Tibial nerve (tissue), 4 donors: ENCODE data around the gene LAMC2. TPM values are rescaled to one million over a fixed set of nuclear protein-coding genes. Genes with fewer than 3 reads are reported as not detected.
A peak's percentile ranks its signal among the peaks of the same experiment; 100 is the strongest.

ENCODE experiments used
- DNase-seq, 2 donors: peaks; one replicate each; pipeline ENCODE4 v3.0.0-alpha.2; 2019; ENCODE audit warnings: low spot score in 2 of 2
- H3K27ac ChIP-seq, 4 donors: fragments of 200-600 bp; sonication (generic) in 3 of 4; one replicate each; pipeline ENCODE4 v1.5.1; 2017 to 2019; ENCODE audit warnings: mild to moderate bottlenecking in 1 of 4
- H3K27me3 ChIP-seq, 2 donors: fragments of 200-600 bp; sonication (generic) in 1 of 2; one replicate each; pipeline versions ENCODE4 v1.5.1 to v1.6.0; 2017 to 2019
- H3K36me3 ChIP-seq, 3 donors: fragments of 200-600 bp; sonication (generic); one replicate each; pipeline ENCODE4 v1.5.1; 2018 to 2019
- H3K4me1 ChIP-seq, 4 donors: fragments of 200-600 bp; sonication (generic) in 3 of 4; one replicate each; pipeline ENCODE4 v1.5.1; 2017 to 2019
- H3K4me3 ChIP-seq, 4 donors: fragments of 200-600 bp; sonication (generic) in 3 of 4; one replicate each; pipeline ENCODE4 v1.5.1; 2017 to 2019; ENCODE audit warnings: mild to moderate bottlenecking in 1 of 4, moderate library complexity in 1 of 4
- H3K9me3 ChIP-seq, 4 donors: fragments of 200-600 bp; sonication (generic) in 3 of 4; one replicate each; pipeline ENCODE4 v1.5.1; 2017 to 2019
- CTCF ChIP-seq, 5 experiments: fragments of 200-600 bp in 3 of 5; fragments of 450-650 bp in 2 of 5; sonication (generic) in 3 of 5; IDR thresholded peaks; one replicate each; pipeline ENCODE4 v1.5.1; 2016 to 2019; ENCODE audit warnings: antibody characterized with exemption in 5 of 5, mild to moderate bottlenecking in 3 of 5, moderate library complexity in 2 of 5
- EP300 ChIP-seq, 2 donors: sonication (generic); formaldehyde crosslinking; IDR thresholded peaks; one replicate each; pipeline ENCODE4 v1.6.1; 2017; ENCODE audit warnings: antibody characterized with exemption in 2 of 2, mild to moderate bottlenecking in 1 of 2
- POLR2A ChIP-seq, 2 donors: fragments of 450-650 bp; IDR thresholded peaks; one replicate each; pipeline ENCODE4 v1.6.1; 2017; ENCODE audit warnings: antibody characterized with exemption in 2 of 2, mild to moderate bottlenecking in 2 of 2, moderate library complexity in 2 of 2
- WGBS, 2 donors: methylation state at CpG; one replicate each; pipeline ENCODE4 v1.1.5; 2018; 5-methylcytosine and 5-hydroxymethylcytosine counted together
- total RNA-seq, 4 donors: library from RNA; depleted of rRNA; stranded (reverse); fragments of >200 nt; gene quantifications; one replicate each; pipeline ENCODE4 v1.1.0, GENCODE V29; 2016

The LAMC2 gene
- total RNA-seq, 4 donors from 2014 or later: 4.5 to 11.9 (median 8.1) TPM

GRCh38 chr1:183228347-183229220, 42.5 kb downstream of the LAMC2 start:
- no peaks in the 10 kb centered on the region for H3K9me3 ChIP-seq

GRCh38 chr1:183230413-183230812, 44.3 kb downstream of the LAMC2 start:
- 92% methylated on average over 2 of the region's 2 CpGs for WGBS, 2 donors

More at GRCh38 chr1:183228347-183229220, 42.5 kb downstream of the LAMC2 start:
- WGBS, 2 donors: 87 to 89% methylated on average over 11 to 12 of the region's 13 CpGs
- DNase-seq: no peak
- Histone ChIP-seq H3K4me1 (no peaks in the 10 kb centered on the region), H3K36me3 (no peaks in the 10 kb centered on the region), H3K27me3 (no peaks in the 10 kb centered on the region), H3K27ac (no peak overlapping the region), H3K4me3 (no peak overlapping the region)
- TF ChIP-seq CTCF (IDR thresholded peaks at IDR 0.05) (no peak), EP300 (IDR thresholded peaks at IDR 0.05) (no peak), POLR2A (IDR thresholded peaks at IDR 0.05) (no peak)

GRCh38 chr1:183231545-183231944, 45.5 kb downstream of the LAMC2 start:
- TF ChIP-seq CTCF (IDR thresholded peaks at IDR 0.05) (no peak), POLR2A (IDR thresholded peaks at IDR 0.05) (no peak), EP300 (IDR thresholded peaks at IDR 0.05) (no peak)
- Histone ChIP-seq H3K36me3 (no peaks in the 10 kb centered on the region), H3K9me3 (no peaks in the 10 kb centered on the region), H3K27me3 (no peaks in the 10 kb centered on the region), H3K4me1 (peaks cover 0 to 14% (median 6%) of the 10 kb centered on the region in 4 donors), H3K4me3 (no peak overlapping the region), H3K27ac (peak overlapping the region in 1 of 4 donors; percentile 5)
- DNase-seq: no peak
- 93 to 100% methylated on average over 1 of the region's 1 CpG for WGBS, 2 donors

More at GRCh38 chr1:183230413-183230812, 44.3 kb downstream of the LAMC2 start:
- H3K36me3 ChIP-seq: no peaks in the 10 kb centered on the region
- no peaks in the 10 kb centered on the region for H3K9me3 ChIP-seq
- no peak for DNase-seq
- TF ChIP-seq POLR2A (IDR thresholded peaks at IDR 0.05) (no peak), EP300 (IDR thresholded peaks at IDR 0.05) (no peak), CTCF (IDR thresholded peaks at IDR 0.05) (no peak)
- H3K27ac ChIP-seq: no peak overlapping the region
- no peak overlapping the region for H3K4me3 ChIP-seq
- no peaks in the 10 kb centered on the region for H3K27me3 ChIP-seq
- peaks cover 0 to 12% (median 6%) of the 10 kb centered on the region in 4 donors for H3K4me1 ChIP-seq

- DNase-seq: no peak
- no peak for TF ChIP-seq EP300 (IDR thresholded peaks at IDR 0.05)
- TF ChIP-seq POLR2A (IDR thresholded peaks at IDR 0.05): no peak
- TF ChIP-seq CTCF (IDR thresholded peaks at IDR 0.05): no peak
- no peaks in the 10 kb centered on the region for H3K27me3 ChIP-seq
- H3K27ac ChIP-seq: no peak overlapping the region
- no peak overlapping the region for H3K4me3 ChIP-seq
- H3K9me3 ChIP-seq: no peaks in the 10 kb centered on the region
- H3K4me1 ChIP-seq: peaks cover 0 to 14% (median 6%) of the 10 kb centered on the region in 4 donors
- H3K36me3 ChIP-seq: no peaks in the 10 kb centered on the region
Observed at GRCh38 chr1:183233113-183233512, 47.0 kb downstream of the LAMC2 start.
